DMS114 treated with DMSO at 0.1 percent for 48 hours (cell line): ENCODE data around the gene MPP2.
A peak's percentile ranks its signal among the peaks of the same experiment; 100 is the strongest.
"Not testable (repeated sequence)": the region's sequence is repeated elsewhere in the genome, so short reads cannot be mapped to it uniquely, and the experiment has no call there.

Experiments used
- DNase-seq: peaks from one replicate; lab custom pipeline; 2025; ENCODE audit not compliant: unreplicated experiment; lab: John Stamatoyannopoulos, UW

Gene MPP2

DNA sequence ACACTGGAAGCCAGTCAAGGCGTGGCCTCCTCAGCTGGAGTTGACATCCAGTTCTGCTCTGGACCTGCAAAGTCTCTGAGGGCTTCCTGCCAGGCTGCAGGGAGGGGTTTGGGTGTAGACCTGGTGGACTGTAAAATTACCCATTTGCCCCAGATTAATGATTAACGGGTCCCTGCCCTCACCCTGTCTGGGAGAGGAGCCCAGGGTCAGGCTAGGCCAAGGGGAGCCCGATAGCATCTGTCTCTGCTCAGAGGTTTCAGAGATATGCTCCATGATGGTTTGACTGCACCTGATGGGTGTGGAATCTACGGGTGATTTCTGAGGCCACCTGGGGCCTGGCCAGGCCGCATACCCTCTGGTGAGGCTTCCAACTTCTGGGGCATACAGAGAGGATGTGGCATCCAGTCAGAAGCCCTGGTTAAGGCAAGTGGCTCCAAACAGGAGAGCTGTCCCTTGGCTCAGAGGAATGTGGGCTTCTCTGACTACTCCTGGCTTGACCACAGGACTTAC, 23.8 kb upstream of the MPP2 start:
- DNase-seq = no peak

DNA sequence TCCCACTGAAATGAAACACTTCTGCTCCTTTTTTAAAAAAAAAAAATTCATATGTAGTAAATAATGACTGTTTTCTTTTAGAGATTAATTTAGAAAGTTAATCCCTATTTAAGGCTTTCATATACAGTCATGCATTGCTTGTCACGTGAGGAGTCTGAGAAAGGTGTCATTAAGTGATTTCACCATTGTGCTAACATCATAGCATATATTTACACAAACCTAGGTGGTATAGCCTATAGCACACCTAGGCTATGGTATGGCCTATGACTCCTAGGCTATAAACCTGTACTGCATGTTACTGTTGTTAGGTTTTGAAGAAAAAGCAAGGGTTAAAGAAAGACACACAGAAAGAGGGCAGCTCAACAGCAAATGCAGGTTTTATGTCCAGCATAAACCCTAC, 21.3 kb upstream of the MPP2 start:
- no peak for DNase-seq

DNA sequence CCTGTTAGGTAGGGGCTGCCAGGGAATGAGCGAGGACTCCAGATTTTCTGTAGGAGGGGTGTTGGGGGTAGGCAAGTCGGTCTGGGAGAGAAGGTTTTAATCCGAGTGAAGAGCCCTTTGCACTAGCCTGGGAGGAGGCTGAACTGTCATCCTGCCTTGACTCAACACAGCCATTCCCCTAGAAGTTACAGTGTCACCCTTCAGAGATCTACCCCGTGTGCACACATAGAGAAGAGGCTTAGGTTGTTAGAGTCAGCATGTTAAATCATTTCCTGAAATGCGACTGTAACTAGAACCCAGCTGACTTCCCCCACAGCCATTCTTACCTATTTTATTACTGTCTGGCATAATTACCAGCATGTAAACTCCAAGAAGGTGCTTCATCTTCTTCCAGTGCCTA, 20.6 kb upstream of the MPP2 start:
- not testable (repeated sequence) for DNase-seq

DNA sequence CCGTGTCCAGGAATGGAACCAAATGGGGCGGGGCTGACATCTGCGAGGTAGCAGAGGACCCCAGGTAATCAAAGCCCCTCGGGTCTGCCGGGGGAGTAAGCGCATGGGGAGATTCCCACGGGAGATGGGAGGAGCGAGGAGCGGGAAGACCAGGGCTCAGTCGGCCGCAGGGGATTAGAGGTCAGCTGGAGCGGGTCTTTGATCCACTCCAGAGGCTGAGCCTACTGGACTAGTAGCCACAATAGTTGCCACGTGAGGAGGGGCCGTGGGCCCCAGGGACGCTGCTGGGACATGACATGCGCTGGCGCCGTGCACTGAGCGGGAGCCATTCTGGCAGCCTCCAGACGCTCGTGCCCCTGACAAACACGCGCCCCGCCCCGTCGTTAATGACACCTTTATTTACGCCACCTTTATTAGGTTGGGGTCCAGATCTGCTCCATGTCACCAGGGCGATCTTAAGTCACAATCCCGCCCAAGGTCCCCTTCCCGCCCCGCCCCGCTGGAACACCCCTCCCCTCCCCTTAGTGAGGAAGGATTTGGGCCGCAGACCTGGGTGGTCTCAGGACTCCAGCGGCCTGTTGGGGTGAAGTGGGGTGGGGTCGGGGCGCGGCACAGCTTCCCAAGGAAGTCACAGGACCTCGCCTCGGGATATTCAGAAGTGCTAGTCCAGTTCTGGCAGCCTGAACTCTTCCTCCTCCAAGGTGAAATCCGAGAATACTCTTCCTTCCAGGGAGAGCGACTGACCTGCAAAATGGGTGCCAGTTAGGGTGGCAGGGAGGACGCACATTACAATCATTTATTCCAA, 19.9 kb upstream of the MPP2 start:
- DNase-seq = no peak

DNA sequence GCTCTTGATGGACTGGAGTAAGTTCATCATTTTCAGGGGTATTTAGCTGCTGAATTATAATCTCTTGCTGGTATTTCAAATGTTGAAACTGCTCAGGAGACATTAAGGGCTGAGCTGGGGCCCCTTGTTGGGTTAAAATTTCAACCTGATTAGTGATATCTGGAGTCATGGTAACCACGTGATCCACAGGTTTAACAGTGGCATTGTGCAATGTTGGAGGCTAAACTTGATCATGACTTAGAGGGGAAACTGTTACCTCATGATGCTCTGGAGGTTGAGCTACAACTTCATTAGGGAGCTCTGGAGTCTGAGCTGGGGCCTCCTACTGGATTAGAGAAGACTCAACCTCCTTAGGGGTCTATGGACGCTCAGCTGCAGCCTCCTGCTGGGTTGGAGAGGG, 17.2 kb upstream of the MPP2 start:
- no peak for DNase-seq

DNA sequence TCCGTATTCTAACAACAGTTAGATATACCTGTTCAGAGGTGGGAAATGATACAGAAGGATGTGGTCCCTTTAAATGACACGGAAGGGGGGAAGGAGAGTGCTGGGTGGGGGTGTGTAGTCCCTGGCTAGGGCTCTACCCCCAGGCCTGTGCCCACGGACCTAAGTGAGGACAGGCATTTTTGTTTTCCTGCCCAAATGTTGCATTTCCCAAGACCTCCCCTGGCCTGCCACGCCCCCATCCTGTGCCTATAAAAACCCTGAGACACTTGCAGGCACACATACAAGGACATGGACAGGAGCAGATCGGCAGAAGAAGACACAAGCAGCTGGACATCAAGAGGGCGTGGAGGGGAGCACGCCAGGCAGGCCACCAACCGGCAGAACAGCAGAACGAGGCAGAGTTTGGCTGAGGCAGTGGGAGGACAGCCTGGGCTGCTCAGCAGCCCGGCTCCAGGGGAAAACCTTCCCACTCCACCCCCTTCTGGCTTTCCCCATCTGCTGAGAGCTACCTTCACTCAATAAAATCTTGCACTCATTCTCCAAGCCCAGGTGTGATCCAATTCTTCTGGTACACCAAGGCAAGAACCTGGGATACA, 13.3 kb upstream of the MPP2 start:
- no peak for DNase-seq

DNA sequence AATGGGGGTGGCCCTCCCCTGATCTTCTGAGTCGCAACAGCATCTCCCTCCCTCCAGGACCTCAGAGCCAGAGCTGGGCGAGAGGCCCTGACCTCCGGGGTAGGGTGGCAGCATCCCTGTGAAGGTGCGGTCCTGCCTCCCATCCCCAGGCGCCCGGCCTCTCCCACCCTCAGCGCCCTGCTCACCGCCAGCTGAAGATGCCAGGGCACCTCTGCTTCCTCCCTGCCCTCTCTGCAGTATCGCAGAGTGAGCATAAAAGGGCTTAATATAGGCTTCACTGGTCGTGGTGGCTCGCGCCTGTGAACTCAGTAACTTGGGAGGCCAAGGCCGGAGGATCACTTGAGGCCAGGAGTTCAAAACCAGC, 10.7 kb upstream of the MPP2 start:
- DNase-seq = no peak

DNA sequence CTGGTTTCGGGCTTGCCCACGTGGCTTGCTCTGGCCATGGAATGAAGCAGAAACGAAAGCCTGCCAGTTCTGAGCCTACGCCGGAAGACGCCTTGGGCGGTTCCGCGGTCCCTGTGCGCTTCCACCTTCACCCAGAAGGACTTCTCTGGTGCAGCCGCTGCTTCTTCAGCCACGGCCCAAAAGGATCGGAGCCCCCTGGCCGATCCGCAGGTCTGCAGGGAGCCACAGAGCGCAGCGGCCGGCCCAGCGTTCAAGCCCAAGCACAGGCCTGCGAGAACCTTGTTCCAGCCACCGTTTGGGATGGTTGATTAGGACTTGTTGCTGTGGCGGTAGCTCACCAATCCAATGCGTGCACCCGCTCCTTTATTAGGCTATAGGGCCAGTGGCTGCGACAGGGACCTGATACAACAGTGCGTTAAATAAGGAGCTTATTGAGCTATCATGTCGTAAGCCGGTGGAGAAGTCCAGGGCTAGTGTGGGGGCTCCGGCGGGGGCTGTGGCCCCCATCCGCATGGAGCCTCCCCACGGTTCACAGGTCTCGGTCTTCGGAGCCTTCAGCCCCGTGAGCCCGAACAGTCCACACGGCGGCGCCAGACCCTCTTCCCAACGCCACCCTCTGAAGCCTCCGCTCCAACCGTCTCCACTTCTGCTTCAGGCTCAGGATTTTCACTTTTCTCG, 10.2 kb upstream of the MPP2 start:
- no peak for DNase-seq

DNA sequence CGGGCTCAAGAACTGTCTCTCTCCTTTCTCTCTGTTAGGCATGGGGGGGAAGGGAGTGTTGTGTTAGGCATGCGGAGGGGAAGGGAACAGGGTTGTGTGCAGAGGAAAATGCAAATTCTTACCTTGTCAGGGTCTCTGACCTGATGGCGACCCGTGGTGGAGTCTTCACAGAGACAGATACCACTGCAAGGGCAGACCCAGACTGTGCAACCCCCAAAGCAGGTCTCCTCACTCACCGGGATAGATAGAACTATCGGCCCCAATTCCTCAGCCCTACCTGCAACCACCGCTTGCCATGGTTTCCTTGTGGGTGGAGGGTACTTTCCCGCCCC, 9.6 kb upstream of the MPP2 start:
- DNase-seq = no peak

DNA sequence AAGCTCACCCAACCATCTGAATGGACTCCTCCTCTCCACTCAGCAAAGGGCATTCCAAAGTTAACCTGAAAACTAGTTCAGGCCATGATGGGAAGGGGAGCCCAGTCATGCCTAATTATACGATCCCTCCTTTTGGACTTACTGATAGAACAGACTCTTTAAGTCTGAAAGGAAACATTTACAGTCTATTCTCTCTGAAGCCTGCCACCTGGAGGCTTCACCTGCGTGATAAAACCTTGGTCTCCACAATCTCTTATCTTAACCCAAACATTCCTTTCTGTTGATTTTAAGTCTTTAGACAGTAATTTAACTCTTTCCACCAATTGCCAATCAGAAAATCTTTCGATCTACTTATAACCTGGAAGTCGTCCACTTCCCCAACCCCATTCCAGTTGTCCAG, 9.0 kb upstream of the MPP2 start:
- DNase-seq = no peak

DNA sequence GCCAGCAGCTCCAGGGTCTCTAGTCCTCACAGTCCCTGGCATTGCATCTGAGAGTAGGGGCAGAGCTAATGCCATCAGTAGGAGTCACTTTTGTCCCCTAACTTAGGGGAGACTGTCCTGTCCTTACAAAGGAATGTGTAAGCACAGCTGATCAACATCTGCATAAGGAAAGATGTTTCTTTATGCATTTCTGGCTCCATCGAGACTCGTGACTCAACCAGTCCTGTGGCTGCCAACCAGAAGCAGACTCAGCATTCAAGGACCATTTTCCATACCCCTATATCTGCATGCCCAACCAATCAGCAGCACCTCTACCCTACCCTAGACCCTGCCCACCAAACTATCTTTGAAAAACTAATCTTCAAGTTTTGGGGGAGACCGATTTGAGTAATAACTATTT, 8.2 kb upstream of the MPP2 start:
- no peak for DNase-seq

DNA sequence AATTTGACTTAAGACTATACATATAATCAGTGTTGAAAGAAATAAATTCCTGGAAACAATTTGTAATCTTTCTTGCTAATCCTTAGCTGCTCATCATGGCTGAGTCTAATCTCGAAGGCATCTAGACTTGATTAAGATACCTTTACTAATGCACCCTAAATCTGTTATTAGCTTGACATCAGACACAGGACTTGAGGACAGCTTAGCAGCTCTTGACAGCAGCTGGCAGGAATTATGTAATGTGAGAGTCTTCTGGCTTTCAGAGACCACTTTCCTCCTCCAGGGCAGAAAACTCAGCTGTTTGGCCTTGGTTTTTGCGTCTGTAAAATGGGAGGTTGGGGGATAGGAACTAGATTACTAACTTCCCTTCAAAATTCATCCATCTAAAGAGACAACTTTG, 7.1 kb upstream of the MPP2 start:
- DNase-seq = no peak

DNA sequence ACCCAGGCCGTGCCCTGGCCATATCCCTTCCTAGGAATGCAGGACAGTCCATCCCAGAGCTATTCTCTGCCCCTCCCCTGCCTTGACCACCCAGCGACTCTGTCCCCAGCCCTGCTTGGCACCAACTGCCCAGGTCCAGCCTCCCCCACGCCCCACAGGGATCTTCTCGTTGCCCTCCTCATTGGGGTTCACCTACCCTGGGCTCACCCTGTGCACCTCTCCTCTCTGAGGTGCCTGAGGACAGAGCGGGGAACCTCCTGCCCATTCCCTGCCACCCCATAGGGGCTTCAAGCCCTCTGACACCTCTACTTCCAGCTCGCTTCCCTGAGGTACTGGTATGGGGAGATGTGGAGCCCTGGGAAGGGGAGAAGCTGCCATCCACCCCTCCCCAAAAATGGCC, 6.2 kb upstream of the MPP2 start:
- DNase-seq = no peak

DNA sequence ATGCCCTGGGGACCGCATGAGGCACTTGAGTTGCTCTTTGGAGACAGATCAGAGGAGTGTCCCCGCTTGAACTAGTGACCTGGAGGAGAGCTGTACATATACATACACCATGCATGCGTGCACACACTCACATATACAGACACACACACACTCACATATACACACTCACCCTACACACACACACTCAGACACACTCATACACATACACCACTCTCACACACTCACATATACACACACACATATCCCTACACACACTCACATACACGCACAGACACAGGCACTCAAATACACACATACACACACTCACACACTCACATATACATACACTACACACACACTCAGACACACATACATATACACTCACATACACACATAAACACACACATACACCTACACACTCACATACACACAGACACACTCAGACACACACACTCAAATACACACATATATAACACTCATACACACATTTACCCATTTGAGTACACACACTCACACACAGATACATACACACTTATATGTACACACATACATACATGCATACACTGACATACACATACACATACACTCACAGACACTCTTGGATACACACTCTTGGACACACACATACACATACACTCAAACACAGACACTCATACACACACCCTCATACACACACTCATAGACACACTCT, 5.4 kb upstream of the MPP2 start:
- no peak for DNase-seq

DNA sequence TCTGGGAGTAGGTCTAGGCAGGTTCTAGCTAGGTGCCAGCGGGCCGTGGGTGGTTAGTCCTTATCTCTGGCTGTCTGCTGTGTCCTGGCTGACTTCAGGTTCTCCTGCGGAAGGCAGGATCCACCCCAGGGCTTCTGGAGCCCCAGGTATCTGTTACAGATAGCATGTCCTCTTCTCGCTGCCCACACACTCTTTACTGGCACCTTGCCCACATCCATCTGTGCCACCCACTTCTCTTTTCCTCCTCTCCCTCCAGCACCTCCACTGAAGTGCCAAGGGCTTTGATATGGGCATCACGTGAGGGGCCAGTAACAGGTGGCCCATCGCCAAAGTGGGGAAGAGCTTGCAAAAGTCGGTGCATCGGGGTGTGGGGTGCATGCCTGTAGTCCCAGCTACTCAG, 4.6 kb upstream of the MPP2 start:
- no peak for DNase-seq

DNA sequence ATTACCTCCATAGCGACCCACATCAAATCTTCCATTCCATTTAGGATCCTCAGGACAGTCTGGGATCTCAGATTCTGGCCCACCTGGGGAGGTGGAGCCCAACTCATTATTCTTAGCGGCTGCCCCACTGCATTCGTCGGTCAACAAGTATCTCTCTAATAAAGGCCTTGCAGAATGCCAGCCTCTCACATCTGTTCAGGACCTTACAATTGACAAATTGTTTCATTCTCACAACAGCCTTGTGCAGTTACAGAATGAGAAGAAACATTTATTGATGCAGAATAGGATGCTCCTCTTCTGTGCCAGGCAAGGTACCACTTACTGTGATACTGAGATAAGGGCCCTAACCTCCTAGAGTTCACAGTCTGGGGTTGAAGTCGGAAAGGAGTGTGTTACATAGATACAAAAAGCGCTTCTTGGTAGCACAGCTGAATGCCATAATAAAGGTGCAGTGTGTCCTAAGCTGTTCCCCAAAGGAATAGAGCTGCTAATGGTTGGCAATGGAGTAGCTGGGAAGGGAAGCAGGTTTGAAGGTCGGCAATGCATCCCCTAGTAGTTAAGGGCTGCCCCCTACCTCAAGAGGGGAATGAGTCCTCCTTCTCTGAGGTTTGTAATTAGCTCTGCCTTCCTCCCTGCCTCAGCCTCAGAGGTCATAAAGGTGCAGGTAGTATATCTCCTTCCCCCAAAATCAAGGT, 2.3 kb upstream of the MPP2 start:
- DNase-seq = no peak

DNA sequence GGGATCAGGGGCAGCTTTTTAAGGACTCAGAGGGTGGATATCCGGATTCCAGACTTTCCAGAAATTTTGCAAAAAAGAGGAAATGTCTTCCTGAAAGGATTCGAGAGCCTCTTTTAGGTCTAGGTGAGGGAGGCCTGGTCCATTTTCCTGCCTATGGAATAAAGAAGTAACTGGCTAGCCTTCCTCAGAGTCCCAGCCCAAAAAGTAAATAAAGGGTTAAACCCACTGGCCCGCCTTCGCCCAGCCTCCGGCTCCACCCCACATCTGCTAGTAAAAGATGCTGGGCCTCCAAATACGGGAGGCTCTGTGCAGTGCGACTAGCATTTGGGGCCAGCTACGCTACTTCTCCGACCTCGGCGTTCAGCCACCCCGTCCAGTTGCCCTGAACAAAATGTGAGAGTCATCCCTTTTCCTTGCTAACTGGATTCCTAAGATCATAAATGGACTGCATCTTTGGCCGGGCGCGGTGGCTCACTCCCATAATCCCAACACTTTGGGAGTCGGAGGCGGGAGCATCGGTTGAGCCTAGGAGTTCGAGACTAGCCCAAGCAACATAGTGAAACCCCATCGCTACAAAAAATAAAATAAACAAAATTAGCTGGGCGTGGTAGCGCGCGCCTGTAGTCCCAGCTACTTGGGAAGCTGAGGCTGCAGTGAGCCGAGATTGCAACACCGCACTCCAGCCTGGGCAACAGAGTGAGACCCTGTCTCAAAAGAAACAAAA, 824 bp upstream of the MPP2 start:
- peak; percentile 75 for DNase-seq

DNA sequence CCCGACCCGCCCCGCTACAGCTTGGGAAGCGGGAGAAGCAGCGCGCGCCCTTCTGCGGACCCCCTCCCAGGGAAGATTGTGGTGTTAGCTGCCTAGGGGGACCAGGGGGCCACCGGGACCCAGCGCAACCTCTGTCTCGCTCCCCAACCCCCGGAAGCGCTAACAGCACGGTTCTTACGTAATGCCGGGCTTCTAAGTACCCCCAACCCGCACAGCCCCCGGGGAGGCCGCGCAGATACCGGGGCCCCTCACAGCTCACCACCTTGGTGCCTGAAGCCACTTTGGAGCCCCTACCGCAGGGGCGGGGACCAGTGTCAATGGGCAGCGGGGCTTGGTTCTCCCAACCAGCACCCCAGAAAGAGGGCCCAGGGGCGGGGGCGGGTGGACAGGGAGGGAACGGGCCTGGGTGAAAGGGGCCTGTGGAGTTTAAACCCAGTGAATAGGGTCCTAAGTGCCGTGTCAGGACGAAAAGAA, 348 bp downstream of the MPP2 start:
- DNase-seq = no peak

DNA sequence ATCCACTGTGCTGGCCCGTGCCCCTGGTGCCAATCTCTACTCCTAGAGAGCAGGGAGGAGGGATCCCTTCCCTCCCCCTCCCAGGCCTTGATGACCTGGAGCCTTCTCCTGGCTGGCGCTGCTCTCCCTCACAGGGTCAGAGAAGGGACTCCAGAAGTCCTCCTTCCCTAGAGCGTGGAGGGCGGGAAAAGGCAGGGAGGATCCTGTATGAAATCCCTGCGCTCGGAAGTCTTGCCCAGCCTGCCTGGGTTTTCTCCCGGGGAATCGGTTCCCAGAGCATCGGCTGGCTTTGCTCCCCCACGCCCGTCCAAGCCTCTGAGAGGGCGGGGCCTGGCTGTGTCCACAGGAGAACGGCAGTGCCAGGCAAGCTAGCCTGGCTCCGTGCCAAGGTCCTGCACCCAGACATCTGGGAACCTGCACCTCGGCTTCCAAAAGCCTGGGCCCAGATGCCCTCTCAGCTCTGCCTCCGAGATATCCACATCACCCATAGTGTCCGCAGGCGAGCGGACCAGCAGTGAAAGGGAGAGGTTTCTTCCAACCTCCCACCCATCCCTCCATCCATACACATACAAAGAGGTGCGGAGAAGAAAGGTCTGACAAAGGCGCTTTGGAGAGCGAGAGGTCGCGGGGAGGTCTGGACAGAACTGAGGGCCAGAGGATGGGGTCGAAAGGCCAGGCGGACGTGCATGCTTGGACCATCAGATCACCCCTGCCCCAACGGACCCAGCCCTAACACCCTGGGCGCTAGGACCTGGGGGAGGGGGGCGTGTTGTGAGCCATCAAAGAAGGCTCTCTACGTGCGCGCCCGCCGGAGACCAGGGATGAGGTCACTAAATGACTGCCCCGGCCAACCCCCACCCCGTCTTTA, 1.1 kb downstream of the MPP2 start:
- DNase-seq = peak; percentile 21
